HepG2 (cell line): ENCODE results near the gene PDPK1. TPM values are rescaled to one million over a fixed set of nuclear protein-coding genes. Genes with fewer than 3 reads are reported as not detected.

Source experiments
- ATAC-seq: fragments of 200-7000 bp; cut with Tn5 transposase; 3 replicates; pipeline ENCODE4 v1.9.1; 2020; ENCODE audit warnings: mild to moderate bottlenecking, moderate library complexity
- BruUV-seq: library from RNA; stranded (reverse); fragments of 400-500 nt; replicated peaks from 2 replicates; lab custom pipeline; 2021; lab: Mats Ljungman, UMichigan
- CTCF ChIA-PET: fragments of 300-600 bp; formaldehyde crosslinking; extraction: SDS; loops from one replicate; lab custom pipeline; 2021; ENCODE audit warnings: low total read pairs, inconsistent platforms, low intra/inter-chr PET ratio; lab: Yijun Ruan, JAX
- POLR2A ChIA-PET: fragments of 350-600 bp; sonication (Branson Sonifier 250); formaldehyde crosslinking; loops from one replicate; lab custom pipeline; 2020; ENCODE audit warnings: antibody characterized with exemption, inconsistent platforms; lab: Yijun Ruan, JAX
- DNase-seq: peaks from one replicate; pipeline ENCODE4 v3.0.0-alpha.2; 2015; ENCODE audit warnings: low spot score
- FAIRE-seq: peaks from 3 replicates; lab custom pipeline; 2011; peaks lifted over from hg19 to GRCh38; lab: Jason Lieb, UNC
- H2AFZ ChIP-seq: one replicate; pipeline ENCODE4 v1.6.1; 2011; ENCODE audit warnings: low read length, inconsistent platforms
- H3K27ac ChIP-seq: fragments of 300-600 bp; 3 replicates; pipeline ENCODE4 v1.8.0; 2011; ENCODE audit warnings: mixed run types, mild to moderate bottlenecking, mixed read lengths, low read length, inconsistent platforms; ENCODE audit not compliant: insufficient read depth; ENCODE audit errors: extremely low read length
- H3K27me3 ChIP-seq, 2 experiments: fragments of 200-600 bp in 1 of 2; 2 replicates in 1 of 2; 3 replicates in 1 of 2; pipeline versions ENCODE4 v1.6.0 to v1.8.0; 2011; ENCODE audit warnings: low read length in 2 of 2, mild to moderate bottlenecking in 2 of 2, moderate library complexity in 2 of 2, inconsistent platforms in 1 of 2; ENCODE audit not compliant: insufficient read depth in 2 of 2, control insufficient read depth in 1 of 2
- H3K36me3 ChIP-seq, 2 experiments: fragments of 200-600 bp in 1 of 2; replicated peaks in 1 of 2; 2 replicates in 1 of 2; 3 replicates in 1 of 2; pipeline versions ENCODE4 v1.5.1 to v1.8.0; 2011; ENCODE audit warnings: low read length in 2 of 2, inconsistent platforms in 1 of 2; ENCODE audit not compliant: insufficient read depth in 2 of 2, control insufficient read depth in 1 of 2
- H3K4me1 ChIP-seq: 2 replicates; pipeline ENCODE4 v1.5.1; 2012; ENCODE audit warnings: low read length, inconsistent platforms; ENCODE audit not compliant: insufficient read depth
- H3K4me2 ChIP-seq: 2 replicates; pipeline ENCODE4 v1.6.0; 2011; ENCODE audit warnings: low read depth, low read length, inconsistent platforms
- H3K4me3 ChIP-seq, 3 experiments: fragments of 200-600 bp in 1 of 3; sonication (generic), shearing (Covaris generic) in 1 of 3; replicated peaks in 1 of 3; 2 replicates each; pipeline ENCODE4 v1.5.1; 2011 to 2016; ENCODE audit warnings: low read length in 3 of 3, inconsistent platforms in 2 of 3, low read depth in 2 of 3, mild to moderate bottlenecking in 2 of 3, control low read depth in 1 of 3, mixed read lengths in 1 of 3; ENCODE audit not compliant: insufficient read depth in 1 of 3
- H3K79me2 ChIP-seq: one replicate; pipeline ENCODE4 v1.6.1; 2011; ENCODE audit warnings: low read length, inconsistent platforms; ENCODE audit not compliant: insufficient read depth
- H3K9ac ChIP-seq: 2 replicates; pipeline ENCODE4 v1.6.0; 2011; ENCODE audit warnings: mild to moderate bottlenecking, low read depth, low read length, inconsistent platforms; ENCODE audit not compliant: insufficient read depth
- H3K9me3 ChIP-seq: 2 replicates; pipeline ENCODE4 v1.5.1; 2012; ENCODE audit warnings: mild to moderate bottlenecking, low read length
- H4K20me1 ChIP-seq: 2 replicates; pipeline ENCODE4 v1.6.0; 2011; ENCODE audit warnings: inconsistent platforms, mild to moderate bottlenecking, low read length, moderate library complexity; ENCODE audit not compliant: insufficient read depth
- BRD4 ChIP-seq: sonication (generic); formaldehyde crosslinking; IDR thresholded peaks from 2 replicates; pipeline ENCODE4 v1.4.0; 2020; ENCODE audit warnings: missing genetic modification reagents
- ELF1 ChIP-seq: sonication (generic); formaldehyde crosslinking; IDR thresholded peaks from 2 replicates; pipeline ENCODE4 v1.4.0; 2020; ENCODE audit warnings: missing genetic modification reagents
- NR2F1 ChIP-seq, 2 experiments: fragments of 450-650 bp in 1 of 2; formaldehyde crosslinking in 1 of 2; IDR thresholded peaks; 2 replicates each; pipeline versions ENCODE4 v1.5.0 to v1.6.1; 2016 to 2020; ENCODE audit warnings: mild to moderate bottlenecking in 1 of 2, missing compliant biosample characterization in 1 of 2, missing genetic modification reagents in 1 of 2, moderate library complexity in 1 of 2
- REL ChIP-seq: sonication (generic); formaldehyde crosslinking; conservative IDR thresholded peaks from 2 replicates; pipeline ENCODE4 v1.8.0; 2022; ENCODE audit warnings: mild to moderate bottlenecking, missing genetic modification reagents, moderate library complexity
- RFXAP ChIP-seq: sonication (generic); formaldehyde crosslinking; IDR thresholded peaks from 2 replicates; pipeline ENCODE4 v1.4.0; 2020; ENCODE audit warnings: missing genetic modification reagents, borderline replicate concordance
- SCMH1 ChIP-seq: sonication (generic); formaldehyde crosslinking; IDR thresholded peaks from 2 replicates; pipeline ENCODE4 v1.9.0; 2021; ENCODE audit warnings: missing genetic modification reagents, mild to moderate bottlenecking, borderline replicate concordance
- ZNF382 ChIP-seq: sonication (generic); formaldehyde crosslinking; IDR thresholded peaks from 2 replicates; pipeline ENCODE4 v1.5.0; 2020; ENCODE audit warnings: missing genetic modification reagents, mild to moderate bottlenecking, borderline replicate concordance
- ZNF441 ChIP-seq: sonication (generic); formaldehyde crosslinking; IDR thresholded peaks from 2 replicates; pipeline ENCODE4 v1.7.0; 2021; ENCODE audit warnings: missing genetic modification reagents, borderline replicate concordance
- ZNF557 ChIP-seq: sonication (generic); formaldehyde crosslinking; IDR thresholded peaks from 2 replicates; pipeline ENCODE4 v1.4.0; 2020; ENCODE audit warnings: missing genetic modification reagents
- ZNF703 ChIP-seq: sonication (generic); formaldehyde crosslinking; IDR thresholded peaks from 2 replicates; pipeline ENCODE4 v1.5.1; 2020; ENCODE audit warnings: missing genetic modification reagents, mild to moderate bottlenecking, moderate library complexity, borderline replicate concordance
- WGBS: methylation state at CpG from one replicate; pipeline ENCODE4 v1.1.6; 2017; ENCODE audit warnings: low lambda C conversion rate; 5-methylcytosine and 5-hydroxymethylcytosine counted together
- in situ Hi-C: cut with HindIII; loops from 2 replicates; pipeline ENCODE4 v1.10.0; 2017; ENCODE audit warnings: low pct_unique_long_range_greater_than_20kb; ENCODE audit not compliant: extremely low pct_ligation_motif_present
- intact Hi-C: fragments of 100-400 bp; cut with micrococcal nuclease; formaldehyde crosslinking; loops from one replicate; pipeline ENCODE4 v1.10.0; 2022; ENCODE audit not compliant: unreplicated experiment
- polyA plus RNA-seq, 8 experiments: library from polyadenylated mRNA; depleted of rRNA in 3 of 8; stranded (reverse) in 7 of 8; unstranded in 1 of 8; fragments of >200 nt; fragmentation: Illumina TruSeq in 4 of 8; extraction: Trizol in 4 of 8; gene quantifications; 2 replicates each; pipeline versions ENCODE4 v1.2.1 to v1.2.3, GENCODE V29; 2011 to 2016; ENCODE audit warnings: low read depth in 4 of 8, missing spikeins in 1 of 8, mixed read lengths in 1 of 8; ENCODE audit not compliant: insufficient read depth in 1 of 8
- total RNA-seq, 5 experiments: library from RNA; depleted of rRNA; stranded (reverse); fragments of >200 nt; fragmentation: Illumina TruSeq; extraction: Trizol; gene quantifications; 2 replicates each; pipeline ENCODE4 v1.2.3, GENCODE V29; 2016; ENCODE audit warnings: low read depth in 1 of 5
- TF ChIP-seq, protein P1 (sequence below): sonication (generic); formaldehyde crosslinking; IDR thresholded peaks from 2 replicates; pipeline ENCODE4 v1.8.0; 2022; ENCODE audit warnings: mild to moderate bottlenecking, missing genetic modification reagents; ENCODE audit not compliant: insufficient replicate concordance
- TF ChIP-seq, protein P2 (sequence below): sonication (generic); formaldehyde crosslinking; IDR thresholded peaks from 2 replicates; pipeline ENCODE4 v1.8.1; 2023; ENCODE audit warnings: mild to moderate bottlenecking, missing genetic modification reagents

PDPK1 gene
- total and polyA plus RNA-seq, 2 of the 13 experiments (the other 11 are each of a cell fraction or from before 2014, with no cell fraction given) = 59.6 to 129 TPM

DNA sequence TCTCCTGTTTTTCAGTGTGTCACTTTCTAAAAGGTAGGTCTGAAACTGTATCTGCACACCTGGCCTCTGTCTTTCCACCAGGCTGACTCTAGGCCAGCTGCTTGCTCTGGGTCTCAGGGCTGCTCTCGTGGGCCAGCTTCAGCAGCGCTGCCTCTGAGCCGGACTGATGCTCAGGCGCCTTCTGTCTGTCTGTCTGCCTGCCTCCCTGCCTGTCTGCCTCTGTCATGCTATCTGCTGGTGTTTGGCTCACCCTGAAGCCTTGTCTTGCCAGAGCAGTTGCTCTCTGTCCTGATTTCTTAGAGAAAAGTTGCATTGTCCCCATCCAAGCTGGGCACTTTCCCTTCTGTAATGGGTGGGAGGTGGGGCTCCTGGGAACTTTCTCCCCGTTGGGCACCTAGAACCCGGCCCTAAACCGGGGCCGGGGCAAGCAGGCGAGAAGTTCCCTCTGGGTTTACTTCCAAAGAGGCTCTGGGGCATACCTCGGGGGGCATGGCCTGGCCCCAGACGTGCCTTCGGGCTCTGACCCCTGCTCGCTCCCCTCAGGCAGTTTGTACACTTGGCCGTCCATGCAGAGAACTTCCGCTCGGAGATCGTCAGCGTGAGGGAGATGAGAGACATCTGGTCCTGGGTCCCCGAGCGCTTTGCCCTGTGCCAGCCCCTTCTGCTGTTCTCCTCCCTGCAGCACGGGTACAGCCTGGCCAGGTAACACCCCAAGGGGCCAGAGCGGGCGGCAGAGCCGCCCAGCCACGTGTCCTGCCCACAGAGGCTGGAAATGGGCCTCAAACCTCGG is 39.9 kb upstream of the PDPK1 start:
- FAIRE-seq = no peak
- Histone ChIP-seq H3K9ac (no peak overlapping the region), H3K79me2 (no peaks in the 10 kb centered on the region), H3K9me3 (no peaks in the 10 kb centered on the region), H4K20me1 (no peaks in the 10 kb centered on the region)
- POLR2A ChIA-PET = no interaction called here
- in situ Hi-C loops = no loop called here
- 96% methylated on average over 19 of the region's 26 CpGs for WGBS
- TF ChIP-seq REL (CRISPR knock-in tag) (no peak), ELF1 (no peak), BRD4 (no peak), NR2F1 (CRISPR knock-in tag; IDR thresholded peaks at IDR 0.05) (no peak), ZNF441 (no peak), ZNF382 (no peak), RFXAP (no peak), SCMH1 (no peak), ZNF703 (no peak), ZNF557 (CRISPR knock-in tag) (no peak)
- TF ChIP-seq, protein P1, sequence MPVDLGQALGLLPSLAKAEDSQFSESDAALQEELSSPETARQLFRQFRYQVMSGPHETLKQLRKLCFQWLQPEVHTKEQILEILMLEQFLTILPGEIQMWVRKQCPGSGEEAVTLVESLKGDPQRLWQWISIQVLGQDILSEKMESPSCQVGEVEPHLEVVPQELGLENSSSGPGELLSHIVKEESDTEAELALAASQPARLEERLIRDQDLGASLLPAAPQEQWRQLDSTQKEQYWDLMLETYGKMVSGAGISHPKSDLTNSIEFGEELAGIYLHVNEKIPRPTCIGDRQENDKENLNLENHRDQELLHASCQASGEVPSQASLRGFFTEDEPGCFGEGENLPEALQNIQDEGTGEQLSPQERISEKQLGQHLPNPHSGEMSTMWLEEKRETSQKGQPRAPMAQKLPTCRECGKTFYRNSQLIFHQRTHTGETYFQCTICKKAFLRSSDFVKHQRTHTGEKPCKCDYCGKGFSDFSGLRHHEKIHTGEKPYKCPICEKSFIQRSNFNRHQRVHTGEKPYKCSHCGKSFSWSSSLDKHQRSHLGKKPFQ (CRISPR knock-in tag) = no peak
- TF ChIP-seq, protein P2, sequence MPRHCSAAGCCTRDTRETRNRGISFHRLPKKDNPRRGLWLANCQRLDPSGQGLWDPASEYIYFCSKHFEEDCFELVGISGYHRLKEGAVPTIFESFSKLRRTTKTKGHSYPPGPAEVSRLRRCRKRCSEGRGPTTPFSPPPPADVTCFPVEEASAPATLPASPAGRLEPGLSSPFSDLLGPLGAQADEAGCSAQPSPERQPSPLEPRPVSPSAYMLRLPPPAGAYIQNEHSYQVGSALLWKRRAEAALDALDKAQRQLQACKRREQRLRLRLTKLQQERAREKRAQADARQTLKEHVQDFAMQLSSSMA (CRISPR knock-in tag) = no peak
- TF ChIP-seq, all 625 proteins: peak for 0
- CTCF ChIA-PET = no interaction called here
- Histone ChIP-seq H3K27me3 (no peaks in the 10 kb centered on the region), H3K4me1 (peaks cover 14% of the 10 kb centered on the region), H3K4me3 (no peak overlapping the region), H3K36me3 (peaks cover 14 to 29% of the 10 kb centered on the region in 2 experiments; a peak in 4 of 5 replicates), H2AFZ (no peak overlapping the region), H3K27ac (no peak overlapping the region), H3K4me2 (no peak overlapping the region)
- ATAC-seq (no peak), DNase-seq (no peak)
- no TSS peak for BruUV-seq
- intact Hi-C loops = no loop called here
